Middle frontal gyrus (tissue), 1 donor: ENCODE measurements around the gene MR1.

ENCODE experiments used
- DNase-seq: peaks from one replicate; pipeline ENCODE4 v3.0.0-alpha.2; 2015; ENCODE audit warnings: low spot score; ENCODE audit errors: extremely low spot score

Gene MR1

DNA sequence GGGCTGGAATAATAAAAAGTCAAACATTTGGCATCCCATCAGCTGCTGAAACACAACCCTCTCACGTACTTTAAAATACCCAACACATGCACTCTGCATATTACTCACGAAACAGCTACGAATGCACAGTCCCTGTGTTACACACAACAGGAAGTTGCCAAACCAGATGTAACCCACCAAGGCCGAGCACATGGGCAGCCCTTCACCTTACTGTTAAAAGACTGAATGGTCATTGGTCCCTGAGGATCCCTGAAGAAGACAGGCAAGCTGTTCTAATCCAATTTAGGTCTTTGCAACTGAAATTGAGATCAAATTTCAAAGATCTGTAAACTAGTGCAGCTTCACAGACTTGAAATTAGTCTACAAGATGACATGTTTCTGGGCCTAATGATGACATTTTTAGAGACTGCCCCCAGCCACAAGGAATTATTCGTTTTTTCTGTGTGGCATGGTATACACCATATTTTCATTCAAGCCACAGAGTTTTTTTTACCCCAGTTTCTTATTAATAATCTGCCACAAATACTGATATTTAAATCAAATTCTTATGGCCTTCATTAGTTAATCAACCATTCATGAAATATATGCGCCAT lies 29.1 kb downstream of the MR1 start:
- DNase-seq: no peak

DNA sequence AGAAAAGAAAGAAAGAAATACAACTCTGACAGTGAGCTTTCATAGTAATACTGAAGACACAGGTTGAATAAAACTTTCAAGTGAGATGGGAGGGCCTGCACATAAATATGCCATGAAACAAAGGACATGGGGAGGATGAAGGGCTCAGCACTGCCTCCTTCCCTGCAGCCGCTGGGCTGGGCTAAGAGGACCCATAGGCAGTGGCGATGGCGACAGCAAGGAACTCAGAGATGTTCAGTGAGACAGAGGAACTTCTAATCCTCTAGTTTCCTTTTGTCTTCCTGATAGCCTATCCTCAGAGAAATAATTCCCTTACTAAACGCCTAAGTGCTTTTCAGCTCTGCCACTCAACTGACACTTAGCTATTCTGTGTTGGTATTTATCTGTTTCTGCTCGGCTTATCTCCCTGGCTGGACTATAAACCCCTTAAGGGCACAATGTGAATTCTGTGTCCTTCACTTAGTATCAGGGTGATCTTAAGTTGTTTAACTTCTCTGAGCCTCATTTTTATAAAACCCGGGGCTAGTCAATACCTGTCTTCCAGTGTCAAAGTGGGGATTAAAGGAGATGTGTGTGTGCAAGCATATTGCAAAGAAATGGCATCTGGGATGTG lies 30.3 kb downstream of the MR1 start:
- DNase-seq: no peak

DNA sequence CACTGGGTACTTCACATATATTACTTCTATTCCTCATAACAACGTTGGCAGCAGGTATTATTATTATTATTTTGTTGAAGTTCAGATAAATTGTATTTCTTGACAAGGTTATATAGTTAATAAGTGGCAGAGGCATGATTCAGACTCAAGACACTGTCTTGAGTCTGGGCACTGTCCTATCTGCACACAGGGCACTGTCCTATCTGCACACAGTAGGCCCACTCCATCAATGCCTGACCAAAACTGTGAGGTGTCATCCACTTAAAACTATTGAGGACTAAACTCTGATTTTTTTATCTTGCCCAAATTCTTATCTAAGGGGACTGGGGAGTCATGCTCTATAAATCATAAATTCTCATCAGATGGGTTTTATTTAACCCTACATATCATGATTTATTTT lies 30.9 kb downstream of the MR1 start:
- no peak for DNase-seq

DNA sequence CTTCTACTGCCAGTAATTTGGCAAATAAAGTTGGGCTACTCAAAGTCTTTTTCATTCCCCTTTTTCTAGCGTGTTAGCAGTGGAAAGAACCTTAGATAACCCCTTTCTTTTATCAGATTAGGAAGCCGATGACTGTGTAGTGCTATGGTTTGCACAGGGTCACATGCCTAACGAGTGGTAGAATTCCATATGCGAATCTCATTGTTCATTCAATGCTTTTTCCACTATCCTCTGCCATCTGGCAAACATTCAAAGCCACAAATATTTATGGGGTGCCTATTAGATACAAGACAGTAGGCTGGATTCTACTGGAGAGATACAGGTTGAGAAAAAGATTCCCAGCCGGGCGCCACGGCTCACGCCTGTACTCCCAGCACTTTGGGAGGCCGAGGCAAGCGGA lies 39.9 kb downstream of the MR1 start:
- DNase-seq: no peak

DNA sequence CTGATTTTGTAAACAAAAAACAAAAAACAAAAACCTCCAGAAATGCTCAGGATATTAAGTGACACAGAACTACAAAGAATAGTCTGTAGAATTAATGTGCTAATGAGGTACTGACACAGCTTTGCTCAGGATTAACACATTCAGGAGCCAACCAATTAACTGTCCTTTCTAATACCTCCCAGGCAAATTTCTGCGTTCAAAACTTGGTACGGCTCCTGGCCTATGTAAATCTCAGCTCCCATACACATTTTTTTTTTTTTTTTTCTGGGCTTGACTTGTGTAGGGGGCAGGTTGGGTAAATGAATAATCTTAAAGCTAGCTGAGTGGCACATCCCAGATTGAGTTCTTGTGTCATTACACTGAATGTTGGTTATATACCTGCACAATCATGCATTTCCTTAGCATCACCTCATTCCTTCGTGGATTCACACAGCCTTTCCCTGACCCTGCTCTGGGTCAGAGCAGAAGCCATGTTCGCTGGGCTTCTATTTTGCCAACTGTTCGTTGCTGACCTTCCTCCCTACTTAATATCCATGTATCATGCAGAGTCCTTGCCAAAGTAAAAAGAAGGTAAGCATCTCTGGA lies 42.1 kb downstream of the MR1 start:
- no peak for DNase-seq

DNA sequence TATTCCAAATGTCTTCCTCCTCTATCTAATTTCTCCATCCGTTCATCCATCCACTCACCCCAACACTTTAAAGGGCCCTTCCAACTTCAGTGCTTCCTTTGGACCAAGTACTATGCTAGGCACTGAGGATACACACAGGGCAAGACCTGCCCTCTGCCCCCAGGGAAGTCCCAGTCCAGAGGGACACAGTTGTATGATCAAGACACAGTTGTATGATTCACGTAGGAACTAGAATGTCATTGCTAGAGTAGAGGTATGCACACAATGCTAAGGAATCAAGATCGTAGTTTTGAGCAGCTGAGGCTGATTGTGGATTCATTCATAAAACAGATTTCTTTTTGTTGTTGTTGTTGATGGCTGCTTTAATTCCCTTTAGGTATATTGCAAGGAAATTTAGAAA lies 43.1 kb downstream of the MR1 start:
- DNase-seq: no peak

- DNase-seq: no peak
Measured at GRCh38 chr1:181077576-181078242, 43.9 kb downstream of the MR1 start.

- no peak for DNase-seq
Measured at GRCh38 chr1:181079382-181079781, 45.6 kb downstream of the MR1 start.

- DNase-seq: no peak
Measured at GRCh38 chr1:181079920-181080319, 46.1 kb downstream of the MR1 start.

DNA sequence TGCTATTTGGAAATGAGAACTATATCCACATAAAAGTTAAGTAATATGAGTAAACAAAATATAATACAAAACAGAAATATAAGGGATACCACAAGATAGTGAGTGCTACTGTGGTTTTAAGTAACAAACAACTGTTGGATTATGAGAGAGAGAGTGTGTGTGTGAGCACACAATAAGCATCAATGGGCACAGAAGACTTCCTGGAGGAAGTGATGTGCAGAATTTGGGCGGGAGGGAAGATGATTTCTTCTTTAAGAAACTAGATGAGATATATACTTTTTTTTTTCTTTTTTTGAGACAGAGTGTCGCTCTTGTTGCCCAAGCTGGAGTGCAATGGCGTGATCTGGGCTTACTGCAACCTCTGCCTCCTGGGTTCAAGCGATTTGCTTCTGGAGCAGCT lies 46.8 kb downstream of the MR1 start:
- no peak for DNase-seq

- no peak for DNase-seq
Measured at GRCh38 chr1:181081395-181081794, 47.6 kb downstream of the MR1 start.

DNA sequence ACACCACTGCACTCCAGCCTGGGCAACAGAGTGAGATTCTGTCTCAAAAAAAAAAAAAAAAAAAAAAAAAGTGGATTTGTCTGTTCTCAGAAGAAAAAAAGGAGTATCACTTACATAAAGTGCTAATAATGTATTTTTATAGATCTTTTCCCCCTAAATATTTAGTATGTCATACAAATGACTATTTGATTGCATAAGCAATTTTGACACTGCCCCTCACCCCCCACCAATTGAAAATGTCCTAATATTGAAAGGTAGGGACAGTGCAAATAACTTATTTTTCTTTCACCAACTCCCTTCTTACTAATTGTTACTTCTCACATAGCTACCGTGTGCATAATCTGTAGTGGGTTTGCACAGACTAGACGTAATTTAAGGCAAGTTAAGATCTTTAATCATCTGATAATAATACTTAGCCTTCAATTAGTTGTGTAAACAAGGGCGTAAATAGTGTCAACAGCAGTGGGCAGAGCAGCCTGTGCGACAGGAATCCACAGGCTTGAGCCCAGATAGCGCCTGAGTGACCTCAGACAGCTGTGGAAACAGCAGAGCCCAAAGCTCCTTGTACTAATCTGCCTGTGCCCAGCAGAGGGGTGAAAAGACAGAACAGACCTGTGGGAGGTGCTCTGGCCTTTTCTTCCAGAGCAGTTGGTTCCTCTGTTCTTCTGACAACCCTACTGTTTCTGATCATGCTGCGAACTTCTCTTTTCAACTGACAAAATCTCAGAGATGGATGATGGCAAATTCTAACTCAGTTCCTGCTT lies 50.2 kb downstream of the MR1 start:
- DNase-seq: no peak

DNA sequence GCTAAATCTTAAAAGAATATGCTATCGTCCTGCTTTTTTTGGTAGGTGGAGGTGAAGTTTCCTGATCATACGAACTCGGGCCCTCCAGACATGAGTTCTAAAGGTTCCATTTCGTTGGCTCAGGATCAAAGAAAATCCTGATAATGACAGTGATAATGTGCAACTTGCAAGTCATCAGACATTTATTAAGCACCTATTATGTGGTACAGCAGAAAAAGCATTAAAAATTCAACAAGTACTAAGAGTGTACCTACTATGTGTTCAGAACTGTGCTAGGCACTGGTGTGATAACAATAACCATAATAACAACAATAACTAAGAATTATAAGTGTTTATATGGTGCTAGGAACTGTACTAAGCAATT lies 50.8 kb downstream of the MR1 start:
- no peak for DNase-seq

- DNase-seq: no peak
Measured at GRCh38 chr1:181086091-181086490, 52.3 kb downstream of the MR1 start.

GRCh38 chr1:181086926-181087325 lies 53.1 kb downstream of the MR1 start:
- no peak for DNase-seq

- DNase-seq: no peak
Measured at GRCh38 chr1:181087400-181087901, 53.7 kb downstream of the MR1 start.

DNA sequence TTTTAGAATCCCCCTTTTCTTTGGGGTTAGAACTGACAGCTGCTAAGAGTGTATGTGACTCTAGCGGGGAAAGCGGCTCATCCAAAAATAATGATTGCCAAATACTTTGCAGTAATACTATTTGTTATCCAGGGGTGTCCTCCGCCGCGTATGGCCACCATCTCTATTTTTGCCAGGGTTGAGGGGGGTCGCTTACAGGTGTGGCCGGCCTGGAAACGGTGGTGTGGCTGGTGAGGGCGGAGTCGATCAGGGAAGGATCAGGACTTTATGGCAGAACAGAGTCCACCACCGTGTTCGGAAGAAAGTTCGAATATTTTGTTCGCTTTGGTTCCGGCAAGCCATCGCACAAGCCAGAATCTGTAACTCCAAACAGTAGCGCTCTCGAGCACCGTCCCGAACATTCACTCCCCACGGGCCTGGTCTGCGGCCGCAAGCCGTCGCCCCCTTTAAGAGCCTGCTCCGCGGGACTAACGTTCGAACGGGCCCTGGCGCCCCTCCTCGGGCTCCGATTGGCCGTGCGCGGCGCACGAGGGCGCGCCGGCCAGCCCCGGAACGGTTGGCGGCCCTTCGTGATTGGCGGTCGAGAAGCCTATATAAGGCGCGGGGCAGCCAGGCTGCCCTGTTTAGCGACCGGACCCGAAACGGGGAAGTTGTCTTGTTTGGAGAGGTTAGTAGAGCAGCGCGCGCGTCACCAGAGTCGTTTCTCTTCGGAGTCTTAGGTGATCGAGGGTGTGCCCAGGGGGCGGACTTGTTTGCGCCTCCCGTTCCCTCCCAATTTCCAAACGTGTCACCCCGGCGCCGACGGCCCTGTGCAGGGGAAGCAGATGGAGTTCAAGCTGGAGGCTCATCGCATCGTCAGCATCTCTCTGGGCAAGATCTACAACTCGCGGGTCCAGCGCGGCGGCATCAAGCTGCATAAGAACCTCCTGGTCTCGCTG lies 54.6 kb downstream of the MR1 start, which contains the start of gene IER5:
TSS of gene IER5 (plus strand) at position 622 of the 938 bp plus-strand sequence. CDS start at position 825, 203 bp downstream.
- peak; percentile 92 for DNase-seq

- no peak for DNase-seq
Measured at GRCh38 chr1:181089017-181089675, 55.4 kb downstream of the MR1 start.

DNA sequence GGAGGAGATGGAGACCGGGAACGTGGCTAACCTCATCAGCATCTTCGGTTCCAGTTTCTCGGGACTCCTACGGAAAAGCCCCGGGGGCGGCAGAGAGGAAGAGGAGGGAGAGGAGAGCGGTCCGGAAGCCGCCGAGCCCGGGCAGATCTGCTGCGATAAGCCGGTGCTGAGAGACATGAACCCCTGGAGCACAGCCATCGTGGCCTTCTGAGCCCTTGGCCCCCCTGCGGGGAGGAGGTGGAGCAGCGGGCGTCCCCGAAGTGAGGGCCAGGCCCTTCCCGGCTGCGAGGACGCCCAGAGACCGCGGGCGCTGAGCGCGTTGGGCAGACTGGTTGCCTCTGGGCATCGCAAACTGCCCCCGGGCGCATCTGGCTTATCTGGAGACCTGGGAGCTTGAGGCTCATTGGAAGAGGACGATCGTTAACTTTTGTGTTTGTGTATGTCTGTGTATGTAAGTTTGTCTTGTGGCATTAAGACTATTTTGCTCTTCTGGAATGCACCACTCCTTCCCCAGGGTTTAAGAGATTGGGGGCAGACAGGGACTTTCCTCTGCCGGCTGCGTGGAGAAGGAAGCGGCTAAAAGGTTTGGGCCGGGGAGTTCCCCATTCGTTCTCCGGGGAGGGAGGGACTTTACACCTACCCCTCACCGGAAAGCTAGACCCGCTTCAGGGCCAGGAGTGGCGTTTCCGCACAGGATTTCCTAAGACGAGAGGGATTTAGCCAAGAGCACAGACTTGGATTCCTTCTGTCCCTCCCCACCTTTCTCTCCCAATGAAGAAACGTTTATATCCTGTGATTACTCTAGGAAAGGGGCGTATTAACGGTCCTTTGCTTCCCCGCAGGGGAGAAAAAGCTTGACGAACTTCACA lies 56.1 kb downstream of the MR1 start:
- no peak for DNase-seq
